HG03064 (cell line): ENCODE results near the gene COL27A1.
"Not testable (repeated sequence)": the region's sequence is repeated elsewhere in the genome, so short reads cannot be mapped to it uniquely, and the experiment has no call there.

Experiments
- ATAC-seq: cut with Tn5 transposase; IDR thresholded peaks from one replicate; pipeline ENCODE4 v1.9.1; 2021; ENCODE audit warnings: low read depth; ENCODE audit not compliant: unreplicated experiment

Gene COL27A1

GRCh38 chr9:114314881-114315722 is 159.8 kb downstream of the COL27A1 start:
- no peak for ATAC-seq

- ATAC-seq, result no peak
These were observed 160.5 kb downstream of the COL27A1 start for GRCh38 chr9:114315723-114316363.

- ATAC-seq, result no peak
These were observed 161.4 kb downstream of the COL27A1 start for GRCh38 chr9:114316605-114317230.

- no peak for ATAC-seq
These were observed 162.5 kb downstream of the COL27A1 start for GRCh38 chr9:114317665-114318357.

- ATAC-seq, result no peak
These were observed 163.1 kb downstream of the COL27A1 start for GRCh38 chr9:114318416-114318815.

GRCh38 chr9:114319147-114319546 is 163.8 kb downstream of the COL27A1 start:
- ATAC-seq, result no peak

- not testable (repeated sequence) for ATAC-seq
These were observed 165.4 kb downstream of the COL27A1 start for GRCh38 chr9:114320710-114321109.

- no peak for ATAC-seq
These were observed 166.4 kb downstream of the COL27A1 start for GRCh38 chr9:114321759-114322158.

- not testable (repeated sequence) for ATAC-seq
These were observed 167.0 kb downstream of the COL27A1 start for GRCh38 chr9:114322160-114322818.

GRCh38 chr9:114322831-114323531 is 167.6 kb downstream of the COL27A1 start, which contains the start of gene ORM1:
TSS of gene ORM1 (plus strand) at chr9:114323098. CDS start at chr9:114323134, 36 bp downstream.
- ATAC-seq, result not testable (repeated sequence)

- not testable (repeated sequence) for ATAC-seq
These were observed 168.5 kb downstream of the COL27A1 start for GRCh38 chr9:114323849-114324248.

- no peak for ATAC-seq
These were observed 169.2 kb downstream of the COL27A1 start for GRCh38 chr9:114324492-114324891.

- not testable (repeated sequence) for ATAC-seq
These were observed 169.6 kb downstream of the COL27A1 start for GRCh38 chr9:114324965-114325364.

- ATAC-seq, result not testable (repeated sequence)
These were observed 170.4 kb downstream of the COL27A1 start for GRCh38 chr9:114325684-114326254.

- no peak for ATAC-seq
These were observed 172.4 kb downstream of the COL27A1 start for GRCh38 chr9:114327749-114328148.

GRCh38 chr9:114328357-114328820 is 173.1 kb downstream of the COL27A1 start:
- not testable (repeated sequence) for ATAC-seq

- ATAC-seq, result not testable (repeated sequence)
These were observed 173.7 kb downstream of the COL27A1 start for GRCh38 chr9:114328937-114329624.

GRCh38 chr9:114329625-114330022 is 174.3 kb downstream of the COL27A1 start, which contains the start of gene ORM2:
TSS of gene ORM2 (plus strand) at chr9:114329869. CDS start at chr9:114329905, 36 bp downstream.
- not testable (repeated sequence) for ATAC-seq
